GM23338 (cell line): ENCODE measurements around the gene ZNF695. TPM values are rescaled to one million over a fixed set of nuclear protein-coding genes. Genes with fewer than 3 reads are reported as not detected.

ENCODE experiments used
- ATAC-seq: fragments of 200-7000 bp; cut with Tn5 transposase; 3 replicates; pipeline ENCODE4 v1.9.1; 2020
- DNase-seq: peaks from one replicate; pipeline ENCODE4 v3.0.0-alpha.2; 2015; ENCODE audit warnings: low spot score
- H2AFZ ChIP-seq: fragments of 200-600 bp; sonication (generic); 2 replicates; pipeline ENCODE4 v1.8.0; 2016; ENCODE audit warnings: antibody characterized with exemption, mild to moderate bottlenecking, moderate library complexity
- H3F3A ChIP-seq: fragments of 200-600 bp; sonication (generic); replicated peaks from 2 replicates; pipeline ENCODE4 v1.8.0; 2017; ENCODE audit warnings: antibody characterized with exemption, mixed run types, low read depth
- H3K27ac ChIP-seq: fragments of 200-600 bp; sonication (generic); 2 replicates; pipeline ENCODE4 v1.6.1; 2016; ENCODE audit warnings: low read depth
- H3K27me3 ChIP-seq: fragments of 200-600 bp; sonication (generic); 2 replicates; pipeline ENCODE4 v1.8.0; 2016; ENCODE audit warnings: mild to moderate bottlenecking, mixed run types, moderate library complexity; ENCODE audit not compliant: insufficient read depth
- H3K36me3 ChIP-seq: fragments of 200-600 bp; sonication (generic); 2 replicates; pipeline ENCODE4 v1.8.0; 2016; ENCODE audit warnings: mild to moderate bottlenecking; ENCODE audit not compliant: insufficient read depth
- H3K4me1 ChIP-seq: fragments of 200-600 bp; sonication (generic); 2 replicates; pipeline ENCODE4 v1.8.0; 2016; ENCODE audit warnings: mild to moderate bottlenecking, moderate library complexity; ENCODE audit not compliant: insufficient read depth
- H3K4me2 ChIP-seq: fragments of 200-600 bp; sonication (generic); 2 replicates; pipeline ENCODE4 v1.7.1; 2017; ENCODE audit warnings: mixed run types
- H3K4me3 ChIP-seq: fragments of 200-600 bp; sonication (generic); 2 replicates; pipeline ENCODE4 v1.6.1; 2016; ENCODE audit warnings: mixed run types
- H3K79me2 ChIP-seq: fragments of 200-600 bp; sonication (generic); replicated peaks from 2 replicates; pipeline ENCODE4 v1.8.0; 2017; ENCODE audit warnings: mild to moderate bottlenecking; ENCODE audit not compliant: insufficient read depth
- H3K9me2 ChIP-seq: fragments of 200-600 bp; sonication (generic); 2 replicates; pipeline ENCODE4 v1.8.0; 2017; ENCODE audit not compliant: insufficient read depth
- H4K20me1 ChIP-seq: fragments of 200-600 bp; sonication (generic); replicated peaks from 2 replicates; pipeline ENCODE4 v1.8.0; 2017; ENCODE audit warnings: mild to moderate bottlenecking; ENCODE audit not compliant: insufficient read depth
- H3K27ac Mint-ChIP-seq: 2 replicates; pipeline ENCODE4 v1.8.0; 2020; ENCODE audit warnings: inconsistent platforms, mild to moderate bottlenecking, moderate library complexity, mixed read lengths
- H3K27me3 Mint-ChIP-seq: 3 replicates; pipeline ENCODE4 v1.8.0; 2022; ENCODE audit warnings: low read depth, mild to moderate bottlenecking, moderate library complexity, mixed read lengths, inconsistent platforms; ENCODE audit not compliant: insufficient read depth, poor library complexity
- H3K36me3 Mint-ChIP-seq: 3 replicates; pipeline ENCODE4 v1.8.0; 2021; ENCODE audit warnings: low read depth, mild to moderate bottlenecking, inconsistent platforms, moderate library complexity, mixed read lengths
- H3K4me1 Mint-ChIP-seq: 3 replicates; pipeline ENCODE4 v1.8.0; 2020; ENCODE audit warnings: mild to moderate bottlenecking, inconsistent platforms, mixed read lengths
- H3K4me3 Mint-ChIP-seq: 3 replicates; pipeline ENCODE4 v1.8.0; 2021; ENCODE audit warnings: moderate library complexity, mild to moderate bottlenecking, inconsistent platforms, mixed read lengths
- H3K9me3 Mint-ChIP-seq: 3 replicates; pipeline ENCODE4 v1.8.0; 2020; ENCODE audit warnings: moderate library complexity, mild to moderate bottlenecking, inconsistent platforms, mixed read lengths
- CREB1 ChIP-seq: fragments of 250-450 bp; sonication (Bioruptor Pico); IDR thresholded peaks from 2 replicates; pipeline ENCODE4 v1.5.0; 2020; ENCODE audit warnings: low read depth, mild to moderate bottlenecking, moderate library complexity
- ETS1 ChIP-seq: IDR thresholded peaks from 2 replicates; pipeline ENCODE4 v1.6.1; 2016; ENCODE audit warnings: antibody characterized with exemption
- EZH2 ChIP-seq: fragments of 200-600 bp; sonication (generic); IDR thresholded peaks from one replicate; pipeline ENCODE4 v1.8.0; 2017; ENCODE audit warnings: antibody characterized with exemption, mild to moderate bottlenecking, low read depth; ENCODE audit not compliant: unreplicated experiment
- JUNB ChIP-seq: IDR thresholded peaks from one replicate; pipeline ENCODE4 v1.6.1; 2016; ENCODE audit warnings: antibody characterized with exemption; ENCODE audit not compliant: unreplicated experiment
- STAT1 ChIP-seq: IDR thresholded peaks from one replicate; pipeline ENCODE4 v1.6.1; 2016; ENCODE audit warnings: antibody characterized with exemption; ENCODE audit not compliant: unreplicated experiment
- ZNF114 ChIP-seq: fragments of 250-450 bp; sonication (Bioruptor Pico); IDR thresholded peaks from 2 replicates; pipeline ENCODE4 v1.5.0; 2020; ENCODE audit warnings: mild to moderate bottlenecking, moderate library complexity
- ZNF462 ChIP-seq: fragments of 250-450 bp; sonication (Bioruptor Pico); IDR thresholded peaks from 2 replicates; pipeline ENCODE4 v1.5.0; 2020; ENCODE audit warnings: mild to moderate bottlenecking, moderate library complexity
- polyA plus RNA-seq: library from polyadenylated mRNA; unstranded; fragments of >200 nt; fragmentation: Nextera tagmentation; extraction: Ambion mirVana; gene quantifications from 2 replicates; pipeline ENCODE4 v1.2.1, GENCODE V29; 2016
- total RNA-seq: library from RNA; depleted of rRNA; stranded (reverse); fragments of >200 nt; shearing (Covaris generic); gene quantifications from 2 replicates; pipeline ENCODE4 v1.2.3, GENCODE V29; 2014
- TF ChIP-seq, protein P1 (sequence below): IDR thresholded peaks from one replicate; pipeline ENCODE4 v1.6.1; 2018; ENCODE audit warnings: antibody characterized with exemption; ENCODE audit not compliant: unreplicated experiment

ZNF695 gene
- total and polyA plus RNA-seq, 2 experiments from 2014 or later, result 26.5 to 34.2 TPM

DNA sequence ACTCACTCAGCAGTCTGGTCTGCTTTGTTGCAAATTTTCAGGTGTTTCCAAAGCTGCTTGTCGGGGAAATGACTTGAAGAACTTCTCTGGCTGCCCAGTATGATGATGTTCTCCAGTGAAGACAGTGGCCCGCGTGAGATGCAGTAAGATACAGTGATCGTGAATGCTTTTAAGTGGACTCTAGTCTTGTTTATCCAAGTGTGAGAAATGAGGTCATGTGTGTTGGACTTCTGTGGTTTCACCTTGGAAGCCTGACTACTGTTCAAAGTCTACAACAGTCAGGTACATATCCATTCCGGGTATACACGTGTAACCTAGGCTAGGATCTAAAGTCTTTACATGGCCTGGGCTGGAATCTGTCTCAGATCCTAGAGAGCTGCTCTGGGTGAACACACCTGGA is 29.1 kb downstream of the ZNF695 start (continued):
- TF ChIP-seq ETS1, result no peak
- TF ChIP-seq, protein P1, sequence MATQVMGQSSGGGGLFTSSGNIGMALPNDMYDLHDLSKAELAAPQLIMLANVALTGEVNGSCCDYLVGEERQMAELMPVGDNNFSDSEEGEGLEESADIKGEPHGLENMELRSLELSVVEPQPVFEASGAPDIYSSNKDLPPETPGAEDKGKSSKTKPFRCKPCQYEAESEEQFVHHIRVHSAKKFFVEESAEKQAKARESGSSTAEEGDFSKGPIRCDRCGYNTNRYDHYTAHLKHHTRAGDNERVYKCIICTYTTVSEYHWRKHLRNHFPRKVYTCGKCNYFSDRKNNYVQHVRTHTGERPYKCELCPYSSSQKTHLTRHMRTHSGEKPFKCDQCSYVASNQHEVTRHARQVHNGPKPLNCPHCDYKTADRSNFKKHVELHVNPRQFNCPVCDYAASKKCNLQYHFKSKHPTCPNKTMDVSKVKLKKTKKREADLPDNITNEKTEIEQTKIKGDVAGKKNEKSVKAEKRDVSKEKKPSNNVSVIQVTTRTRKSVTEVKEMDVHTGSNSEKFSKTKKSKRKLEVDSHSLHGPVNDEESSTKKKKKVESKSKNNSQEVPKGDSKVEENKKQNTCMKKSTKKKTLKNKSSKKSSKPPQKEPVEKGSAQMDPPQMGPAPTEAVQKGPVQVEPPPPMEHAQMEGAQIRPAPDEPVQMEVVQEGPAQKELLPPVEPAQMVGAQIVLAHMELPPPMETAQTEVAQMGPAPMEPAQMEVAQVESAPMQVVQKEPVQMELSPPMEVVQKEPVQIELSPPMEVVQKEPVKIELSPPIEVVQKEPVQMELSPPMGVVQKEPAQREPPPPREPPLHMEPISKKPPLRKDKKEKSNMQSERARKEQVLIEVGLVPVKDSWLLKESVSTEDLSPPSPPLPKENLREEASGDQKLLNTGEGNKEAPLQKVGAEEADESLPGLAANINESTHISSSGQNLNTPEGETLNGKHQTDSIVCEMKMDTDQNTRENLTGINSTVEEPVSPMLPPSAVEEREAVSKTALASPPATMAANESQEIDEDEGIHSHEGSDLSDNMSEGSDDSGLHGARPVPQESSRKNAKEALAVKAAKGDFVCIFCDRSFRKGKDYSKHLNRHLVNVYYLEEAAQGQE, result no peak

- Histone ChIP-seq H3K4me1 (no peaks in the 10 kb centered on the region), H3K27me3 (no peaks in the 10 kb centered on the region), H3K4me2 (no peak overlapping the region), H2AFZ (no peak overlapping the region), H3K4me3 (no peak overlapping the region), H3K79me2 (0 out of 2 replicates have a peak, but pooled peaks cover 5% of the 10 kb centered on the region), H3K9me2 (peaks cover 10% of the 10 kb centered on the region; the same call in 1 of the 2 replicates), H4K20me1 (no peaks in the 10 kb centered on the region; the same call in none of the 2 replicates), H3K27ac (no peak overlapping the region), H3F3A (no peaks in the 10 kb centered on the region), H3K36me3 (peaks cover 34% of the 10 kb centered on the region)
- H3K27ac Mint-ChIP-seq, result no peak overlapping the region
- no peak for TF ChIP-seq JUNB
- H3K4me1 Mint-ChIP-seq, result no peaks in the 10 kb centered on the region
- ATAC-seq, result no peak
- H3K27me3 Mint-ChIP-seq, result peaks cover 6% of the 10 kb centered on the region
- DNase-seq, result no peak
- peaks cover 87% of the 10 kb centered on the region for H3K9me3 Mint-ChIP-seq
- no peak overlapping the region for H3K4me3 Mint-ChIP-seq
- H3K36me3 Mint-ChIP-seq, result peaks cover 93% of the 10 kb centered on the region
Observed at GRCh38 chr1:246978281-246978680, 29.6 kb downstream of the ZNF695 start.

GRCh38 chr1:246971969-246972368 is 35.9 kb downstream of the ZNF695 start:
- peaks cover 8% of the 10 kb centered on the region for H3K9me2 ChIP-seq
- no peak for TF ChIP-seq EZH2
- no peak for TF ChIP-seq ZNF114 (CRISPR knock-in tag)
- TF ChIP-seq STAT1, result no peak
- TF ChIP-seq CREB1 (CRISPR knock-in tag), result no peak
- no peak for TF ChIP-seq ZNF462 (CRISPR knock-in tag)
- no peaks in the 10 kb centered on the region for H3K27me3 ChIP-seq
- Mint-ChIP-seq H3K36me3 (peaks cover 89% of the 10 kb centered on the region), H3K4me3 (no peak overlapping the region), H3K27ac (no peak overlapping the region), H3K9me3 (peaks cover 86% of the 10 kb centered on the region), H3K27me3 (no peaks in the 10 kb centered on the region), H3K4me1 (no peaks in the 10 kb centered on the region; the same call in 2 of the 3 replicates)
- H3F3A ChIP-seq, result no peaks in the 10 kb centered on the region
- peak; percentile 3 for DNase-seq
- 0 out of 2 replicates have a peak, but pooled peaks cover 2% of the 10 kb centered on the region for H3K79me2 ChIP-seq
- no peak overlapping the region for H2AFZ ChIP-seq
- no peak overlapping the region for H3K27ac ChIP-seq
- no peaks in the 10 kb centered on the region for H3K4me1 ChIP-seq
- no peak for ATAC-seq
- H3K4me3 ChIP-seq, result no peak overlapping the region
- no peaks in the 10 kb centered on the region; the same call in none of the 2 replicates for H4K20me1 ChIP-seq
- H3K4me2 ChIP-seq, result no peak overlapping the region
- H3K36me3 ChIP-seq, result peaks cover 4% of the 10 kb centered on the region
